HG03108 (cell line): ENCODE data around the gene ATP11A.

Source experiments
- ATAC-seq: cut with Tn5 transposase; IDR thresholded peaks from one replicate; pipeline ENCODE4 v1.9.1; 2021; ENCODE audit warnings: moderate library complexity; ENCODE audit not compliant: unreplicated experiment

ATP11A gene

DNA sequence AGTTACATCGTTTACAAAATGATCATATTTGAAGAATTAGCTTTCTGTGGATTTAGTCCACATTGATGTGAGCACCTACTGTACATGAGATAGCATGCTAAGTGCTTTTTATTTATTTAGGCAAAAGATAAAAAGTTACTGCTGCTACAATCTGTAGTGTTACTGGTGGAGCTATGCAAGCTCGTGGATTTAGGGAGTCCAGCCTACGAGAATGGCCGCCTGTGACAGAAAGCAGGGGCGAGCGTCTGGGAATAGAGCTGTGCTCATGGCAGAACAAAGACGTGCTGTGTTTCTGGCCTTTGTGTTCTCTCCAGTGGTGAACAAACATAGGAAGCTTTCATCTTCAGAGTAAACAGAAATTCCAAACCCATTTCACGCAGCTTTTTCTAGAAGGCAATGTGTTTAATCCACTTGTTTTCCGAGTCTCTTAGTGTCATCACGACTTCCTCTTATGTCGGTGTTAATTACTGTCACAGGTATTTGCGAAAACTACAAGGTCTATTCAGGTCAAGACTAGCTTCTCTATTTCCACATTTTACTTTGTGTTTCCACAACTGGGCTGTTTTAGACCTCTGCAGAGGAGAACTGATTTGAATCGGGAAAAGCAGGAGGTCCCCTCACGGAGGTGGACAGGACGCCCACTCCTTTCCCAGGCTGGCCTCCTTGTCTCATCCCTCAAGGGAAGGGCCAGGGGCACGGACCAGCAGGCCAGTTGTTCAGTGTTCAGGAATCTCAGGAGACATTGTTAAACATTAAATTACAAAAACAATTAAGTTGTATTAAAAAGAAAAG lies 67.3 kb downstream of the ATP11A start:
- no peak for ATAC-seq

DNA sequence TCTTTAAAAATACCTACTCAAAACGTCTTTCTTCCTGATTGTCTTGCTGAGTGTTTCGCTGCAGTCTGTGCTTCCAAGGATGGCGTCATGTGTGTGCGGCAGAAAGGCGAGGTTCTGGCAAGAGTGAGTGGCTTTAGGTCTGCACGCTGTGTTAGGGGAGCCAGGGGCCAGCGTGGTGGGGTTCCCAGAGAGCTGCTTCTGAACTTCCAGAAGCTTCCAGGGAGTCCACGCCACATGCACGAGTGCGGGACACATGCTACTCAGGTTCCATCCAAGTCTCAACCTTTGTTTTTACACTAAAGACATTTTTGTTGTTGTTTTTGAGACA lies 67.9 kb downstream of the ATP11A start:
- ATAC-seq: no peak

DNA sequence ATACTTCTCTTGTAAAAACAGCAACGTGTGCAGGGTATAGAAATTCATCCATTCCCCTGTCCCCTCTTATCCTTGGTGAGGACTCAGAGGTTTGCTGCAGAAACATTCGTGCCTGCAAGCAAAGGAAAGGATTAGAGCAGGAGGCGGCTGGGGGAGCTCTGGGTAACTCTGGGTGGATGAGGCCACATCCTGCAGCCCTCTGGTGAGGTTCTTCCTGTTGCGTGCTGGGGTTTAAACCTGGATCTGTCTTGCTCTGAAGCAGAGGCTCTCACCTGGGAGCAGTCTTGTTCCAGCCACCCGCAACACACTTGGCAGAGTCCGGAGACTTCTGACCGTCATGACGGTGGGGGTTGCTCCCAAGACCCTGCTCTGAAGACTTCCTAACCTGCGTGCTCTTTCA lies 69.2 kb downstream of the ATP11A start:
- no peak for ATAC-seq

DNA sequence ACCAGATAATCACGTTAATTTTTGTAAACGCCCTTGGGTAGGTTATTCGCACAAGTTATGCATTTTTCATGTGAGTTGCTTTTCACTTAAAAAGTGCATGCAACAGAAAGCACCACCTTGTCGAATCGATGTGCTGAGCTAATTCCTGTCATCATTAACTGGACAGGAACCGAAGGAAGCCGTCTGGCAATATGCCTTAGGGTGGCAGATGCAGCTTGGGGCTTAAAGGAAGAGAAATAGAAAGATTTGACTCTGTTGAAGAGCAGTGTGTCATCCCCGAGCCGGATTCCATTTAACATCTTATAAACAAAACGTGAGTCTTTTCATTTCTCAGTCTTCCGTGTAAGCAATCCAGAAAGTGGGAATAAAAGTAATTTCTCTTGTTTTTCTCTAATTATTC lies 70.0 kb downstream of the ATP11A start:
- no peak for ATAC-seq

DNA sequence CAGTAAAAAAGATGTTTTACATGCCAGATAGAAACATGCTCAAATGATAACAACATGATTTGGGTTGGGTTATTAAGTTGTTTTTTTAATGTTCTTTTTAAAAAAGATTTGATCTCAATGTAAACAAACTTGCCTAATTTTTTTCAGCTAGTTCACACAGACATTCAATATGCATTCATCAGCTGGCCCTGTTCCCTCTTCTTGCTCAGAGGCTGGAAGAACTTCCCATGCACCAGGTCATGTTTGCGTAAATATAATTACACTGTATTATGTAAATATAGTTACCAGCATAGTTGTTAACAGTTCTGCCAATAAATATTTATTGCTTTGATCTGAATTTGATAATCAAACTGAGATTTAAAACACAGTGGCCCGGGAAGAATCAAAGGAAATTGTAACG lies 70.6 kb downstream of the ATP11A start:
- no peak for ATAC-seq

DNA sequence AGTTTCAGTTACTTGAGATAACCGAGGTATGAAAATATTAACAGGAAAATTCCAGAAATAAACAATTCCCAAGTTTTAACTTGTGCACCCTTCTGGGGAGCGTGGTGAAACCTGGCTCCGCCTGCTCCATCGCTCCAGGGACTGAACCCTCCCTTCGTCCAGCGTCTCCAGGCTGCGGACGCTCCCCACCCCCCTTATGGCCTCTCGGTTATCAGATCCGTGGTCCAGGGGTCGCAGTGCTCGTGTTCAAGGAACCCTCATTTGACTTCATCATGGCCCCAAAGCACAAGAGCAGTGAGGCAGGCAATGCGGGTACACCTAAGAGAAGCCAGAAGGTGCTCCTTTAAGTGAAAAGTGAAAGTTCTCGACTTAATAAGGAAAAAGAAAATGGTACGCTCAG lies 71.1 kb downstream of the ATP11A start:
- ATAC-seq: no peak

DNA sequence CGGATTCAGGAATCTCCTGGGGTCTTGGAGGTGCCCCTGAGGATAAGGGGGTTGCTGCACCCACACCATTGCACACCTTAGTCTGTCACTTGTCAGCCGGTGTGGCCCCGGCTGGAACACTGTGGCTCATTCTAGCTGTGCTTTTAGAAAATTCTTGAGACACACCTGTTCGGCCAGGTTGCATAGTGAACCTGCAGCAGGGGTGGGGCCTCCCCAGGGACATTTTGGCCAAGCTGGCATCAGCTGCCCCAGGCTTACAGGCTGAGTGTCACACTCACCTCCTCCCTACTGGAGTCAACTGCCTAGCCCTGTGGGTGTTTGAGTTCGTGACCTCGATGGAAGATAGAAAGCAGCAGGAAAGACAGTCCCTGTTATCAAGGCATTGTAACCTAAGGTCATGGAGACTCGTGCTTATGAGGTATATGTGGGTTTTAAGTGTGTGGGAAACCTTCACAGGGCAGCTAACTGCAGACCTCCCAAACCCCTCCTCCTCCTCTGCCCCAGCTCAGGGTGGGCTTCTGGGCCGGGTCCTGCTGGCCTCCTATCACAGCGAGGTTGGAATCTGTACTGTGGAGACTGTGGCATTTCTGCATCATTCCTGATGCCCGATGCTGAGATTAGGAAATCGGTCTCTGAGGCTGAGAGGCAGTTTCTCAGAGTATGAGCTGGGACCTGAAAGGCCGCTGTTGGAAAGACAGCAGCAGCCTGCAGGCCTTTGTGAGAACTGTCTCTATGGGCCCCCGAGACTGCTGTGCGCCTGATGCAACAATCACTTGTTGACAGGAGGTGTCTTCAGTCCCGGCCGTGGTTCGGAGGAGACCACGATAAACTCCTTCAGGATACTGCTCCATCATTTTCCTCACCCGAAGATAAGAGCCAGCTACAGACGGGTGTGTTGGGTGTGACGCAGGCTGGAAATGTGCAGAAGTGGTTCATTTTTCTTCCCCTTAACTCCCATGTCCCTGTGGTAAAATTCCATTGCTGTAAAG lies 72.2 kb downstream of the ATP11A start:
- no peak for ATAC-seq

DNA sequence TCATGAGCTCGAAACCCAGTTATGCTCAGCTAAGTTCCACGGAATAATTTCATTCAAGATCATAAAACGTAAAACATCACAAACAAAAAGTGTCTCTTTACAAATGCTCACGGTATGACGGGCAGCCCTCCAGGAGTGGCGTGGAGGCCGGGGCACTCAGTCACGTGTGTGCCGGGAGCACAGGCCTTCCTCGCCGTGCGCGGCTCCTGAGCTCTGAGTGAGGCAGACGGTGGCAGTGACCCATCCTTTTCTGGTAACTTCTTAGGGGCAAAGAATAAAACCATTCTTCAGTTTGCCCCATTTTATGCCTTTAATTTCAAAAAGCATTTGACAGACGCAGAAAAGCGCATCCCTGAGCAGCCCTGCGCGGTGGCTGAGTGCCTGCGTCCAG lies 72.8 kb downstream of the ATP11A start:
- ATAC-seq: no peak

DNA sequence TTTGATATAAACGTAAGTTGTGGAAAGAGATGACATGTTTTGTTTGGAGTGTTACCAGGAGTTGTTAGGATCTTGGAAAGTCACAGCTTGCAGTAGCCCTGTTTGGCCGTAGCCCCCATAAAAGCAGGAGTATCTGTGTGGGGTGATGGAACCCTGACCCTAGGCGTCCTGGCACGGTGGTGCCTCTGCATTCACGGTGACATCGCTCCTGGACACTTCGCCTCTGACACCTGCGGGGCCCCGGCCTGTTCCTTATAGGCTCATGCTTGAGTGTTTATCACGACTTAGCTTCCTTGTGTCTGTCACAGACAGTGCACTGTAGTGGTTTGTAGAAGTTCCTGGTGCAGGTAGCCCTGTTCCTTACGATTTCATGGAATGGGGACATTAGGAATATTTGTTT lies 74.2 kb downstream of the ATP11A start:
- no peak for ATAC-seq

DNA sequence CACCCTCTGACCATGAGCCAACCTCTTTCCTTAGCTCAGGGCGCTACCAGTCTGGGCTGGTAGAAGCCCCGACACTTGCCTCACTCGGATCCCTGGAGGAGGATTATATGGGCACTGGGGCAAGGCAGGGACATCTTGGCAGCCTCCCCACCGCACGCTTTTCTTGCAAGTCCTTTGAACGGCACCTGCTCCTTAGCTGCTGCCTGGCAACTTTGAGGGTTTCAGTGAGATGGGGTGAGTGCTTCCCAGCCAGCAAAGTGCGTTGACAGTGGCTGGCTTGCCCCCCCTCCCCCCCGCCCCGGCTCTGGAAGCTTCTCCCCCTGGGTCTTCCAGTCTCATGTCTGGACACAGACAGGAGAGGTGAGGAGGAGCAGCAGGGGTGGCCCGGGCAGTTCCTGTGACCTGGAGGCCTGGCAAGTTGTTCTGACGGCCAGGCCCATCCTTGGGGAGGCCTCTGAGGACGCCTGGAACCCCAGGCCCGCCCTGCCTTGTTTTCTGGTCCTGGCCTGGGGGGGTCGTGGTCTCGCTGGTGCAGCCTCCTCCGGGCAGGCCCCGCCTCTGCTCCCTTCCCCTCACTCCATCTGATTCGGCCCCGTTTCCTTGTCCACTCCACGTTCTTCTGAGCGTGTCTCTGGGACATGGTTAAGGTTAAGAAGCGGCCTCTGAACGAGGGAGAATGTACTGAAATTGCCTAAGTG lies 75.2 kb downstream of the ATP11A start:
- no peak for ATAC-seq

DNA sequence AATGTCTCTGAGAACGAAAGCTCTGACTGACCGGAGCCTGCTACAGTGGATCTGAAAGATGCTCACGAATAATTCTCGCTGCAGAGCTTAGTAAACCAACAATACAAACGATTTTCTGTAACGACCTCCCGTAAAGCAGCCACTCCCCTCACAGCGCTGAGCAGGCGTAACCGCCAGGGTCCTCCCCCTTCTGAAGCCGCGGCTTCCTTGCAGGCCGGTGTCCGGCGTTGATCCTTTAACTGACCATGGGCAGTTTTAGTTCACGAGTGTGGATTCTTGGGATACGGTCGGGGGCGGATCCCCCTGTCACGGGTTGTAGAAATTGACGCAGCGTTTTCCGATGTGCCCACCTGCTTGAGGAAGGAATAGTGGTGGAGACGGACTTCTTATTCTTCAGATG lies 75.9 kb downstream of the ATP11A start:
- ATAC-seq: no peak

DNA sequence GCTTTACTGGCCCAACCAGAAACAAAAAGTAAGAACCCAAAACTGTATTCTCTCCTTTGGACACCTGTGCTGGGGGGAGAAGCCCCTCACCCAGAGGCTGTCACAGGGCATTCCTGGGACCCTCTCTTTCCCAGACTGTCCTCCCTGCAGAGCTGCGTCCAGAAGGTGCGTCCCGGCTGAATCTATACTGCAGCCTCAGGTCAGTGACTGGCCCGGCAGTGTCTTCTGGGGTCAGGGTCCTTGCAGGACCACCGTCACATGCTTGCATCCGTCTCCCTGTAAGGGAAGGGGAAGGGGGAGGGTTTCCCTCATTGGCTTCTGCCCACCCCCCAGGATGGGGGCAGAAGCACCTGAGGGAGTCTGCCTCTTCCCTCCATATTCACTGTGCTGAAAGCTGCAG lies 76.5 kb downstream of the ATP11A start:
- no peak for ATAC-seq

DNA sequence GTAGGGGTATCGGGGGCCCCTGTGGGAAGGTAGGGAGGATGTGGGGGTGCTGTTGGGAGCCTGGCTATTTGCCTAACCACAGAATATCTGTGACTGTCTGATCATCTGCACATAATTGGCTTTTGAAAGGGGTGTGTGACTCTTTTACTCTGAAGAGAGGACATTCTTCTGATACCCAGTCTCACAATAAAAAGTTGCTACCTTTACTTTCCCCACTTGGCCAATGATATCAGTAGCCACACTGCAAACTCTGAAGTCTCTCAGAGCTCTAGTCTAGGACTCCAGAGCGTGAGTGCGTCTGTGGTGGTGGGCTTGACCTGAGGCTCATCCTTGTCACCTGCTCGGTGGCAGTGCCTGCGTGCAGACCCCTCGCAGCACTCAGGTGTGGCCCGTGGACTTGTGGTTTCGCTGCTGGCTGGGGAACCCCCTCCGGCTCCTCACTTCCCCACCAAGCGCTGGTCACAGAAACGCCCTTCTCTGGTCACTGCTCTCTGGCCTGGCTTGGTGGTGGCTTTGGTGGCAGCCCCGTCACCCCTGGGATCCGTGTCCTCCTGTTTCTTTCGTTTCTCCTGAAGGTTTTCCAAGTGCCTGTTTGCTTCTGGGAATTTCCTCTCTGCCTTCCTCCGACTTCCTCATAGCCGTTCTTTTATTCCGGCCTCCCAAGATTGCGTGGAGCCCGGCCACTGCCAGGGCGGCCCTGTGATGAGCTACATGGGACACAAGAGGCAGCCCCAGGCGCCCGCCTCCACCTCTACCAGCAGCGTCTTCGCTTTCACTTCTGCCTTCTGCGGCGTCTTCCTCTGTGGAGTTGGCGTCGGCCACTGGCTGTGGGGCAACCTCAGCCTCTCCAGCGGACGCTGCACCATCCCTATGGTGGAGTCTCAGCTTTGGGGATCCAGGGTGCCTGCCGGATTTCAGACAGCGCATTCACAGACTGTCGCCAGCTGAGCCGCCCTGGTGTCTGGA lies 78.0 kb downstream of the ATP11A start:
- ATAC-seq: peak; percentile 70

DNA sequence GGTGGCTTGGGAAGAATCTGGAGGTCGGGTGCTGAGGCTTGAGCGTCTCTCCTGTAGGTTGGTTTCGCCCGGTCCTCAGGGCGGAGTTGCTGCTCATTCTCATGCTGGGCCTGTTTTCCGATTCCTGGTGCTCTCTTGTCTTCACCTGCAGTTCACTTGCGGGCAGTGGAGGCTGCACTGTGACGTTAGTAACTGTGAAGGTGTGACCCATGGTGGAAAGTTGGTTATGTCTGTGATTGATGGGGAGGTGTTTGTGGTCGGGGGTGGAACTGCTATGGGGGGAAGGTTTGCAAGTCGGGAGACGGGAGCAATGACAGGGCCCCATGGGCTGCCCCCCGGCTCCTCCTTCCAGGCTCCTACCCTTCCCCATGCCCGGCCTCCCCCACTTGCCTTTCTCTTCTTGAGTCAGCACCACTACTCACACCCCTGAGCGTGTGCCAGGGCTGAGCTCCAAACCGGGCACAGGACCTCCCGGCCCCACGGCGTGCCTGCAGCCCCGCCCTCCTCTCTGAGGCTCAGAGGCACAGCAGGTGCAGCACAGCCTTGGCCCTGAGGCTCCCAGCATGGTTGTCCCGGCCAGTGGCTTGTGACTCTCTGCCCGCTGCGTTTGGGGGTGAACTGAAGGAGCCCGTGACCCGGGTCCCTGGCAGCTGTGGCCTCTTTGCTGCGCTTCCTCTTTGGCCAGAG lies 79.1 kb downstream of the ATP11A start:
- ATAC-seq: no peak

DNA sequence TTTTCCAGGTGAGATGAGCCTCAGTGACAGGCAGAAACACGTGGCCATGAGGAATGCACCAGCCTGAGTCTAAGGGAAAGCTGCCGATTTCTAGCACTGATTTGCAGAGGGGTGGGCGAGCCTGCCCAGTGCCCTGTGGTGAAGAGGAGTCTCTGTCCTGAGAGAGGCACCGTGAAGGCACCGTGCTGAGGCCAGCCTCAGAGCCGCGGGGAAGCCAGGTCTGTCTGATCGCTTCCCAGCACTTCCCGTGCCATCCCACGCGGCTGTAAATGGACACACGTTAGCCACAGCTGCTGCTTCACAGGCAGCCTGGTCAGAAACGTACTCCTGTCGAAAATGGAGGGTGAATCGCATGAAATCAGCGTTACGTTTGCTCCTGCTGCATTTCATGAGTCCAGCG lies 79.8 kb downstream of the ATP11A start:
- ATAC-seq: no peak

DNA sequence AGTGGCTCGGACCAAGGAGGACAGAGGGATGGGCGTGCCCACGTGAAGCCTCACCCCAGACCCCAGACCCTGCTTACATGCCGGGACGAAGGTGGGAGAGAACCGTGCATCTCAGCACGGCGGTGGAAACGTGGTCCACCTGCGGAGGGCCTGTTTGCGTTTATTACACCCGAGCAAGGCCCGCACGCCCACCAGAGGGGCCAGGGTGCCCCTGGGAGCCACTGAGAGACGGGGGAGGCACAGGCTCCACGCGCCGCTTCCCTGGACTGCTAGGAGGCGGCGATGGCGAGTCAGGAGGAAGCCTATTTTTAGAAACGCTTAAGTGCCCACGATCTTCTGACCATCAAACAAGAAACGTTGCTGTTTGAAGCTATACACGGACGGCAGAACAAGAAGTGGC lies 80.7 kb downstream of the ATP11A start:
- no peak for ATAC-seq

DNA sequence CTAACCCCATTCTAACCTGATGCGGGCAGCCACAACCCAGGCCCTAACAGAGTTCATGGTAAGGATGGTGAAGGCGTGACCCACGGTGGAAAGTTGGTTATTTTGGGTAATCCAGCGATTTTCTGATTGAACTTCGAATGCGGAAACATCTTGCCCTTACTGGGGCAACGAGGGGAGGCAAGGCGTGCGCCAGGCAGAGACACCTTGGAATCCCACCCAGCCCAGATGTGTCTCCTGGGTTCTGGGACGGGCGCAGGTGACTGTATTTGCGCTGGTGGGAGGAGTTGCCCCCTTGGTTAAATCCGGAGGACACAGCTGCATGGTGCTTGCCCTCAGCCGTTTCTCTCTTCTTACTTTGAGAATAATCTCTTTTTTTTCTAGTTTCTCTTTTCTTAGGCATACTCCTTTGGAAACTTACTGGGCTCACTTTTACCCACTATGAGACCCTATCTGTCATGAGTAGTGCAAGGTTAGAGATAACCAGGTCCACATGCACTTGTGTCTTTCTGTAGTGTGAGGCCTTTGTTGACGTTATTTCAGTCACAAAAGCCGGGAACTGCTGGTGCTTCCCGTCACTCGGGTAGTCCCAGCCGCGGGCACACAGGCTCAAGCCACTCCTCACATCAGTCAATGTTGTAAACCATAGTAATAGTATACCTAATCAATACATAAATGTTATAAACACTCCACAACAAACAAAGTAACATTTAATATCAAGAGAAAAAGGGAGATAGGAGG lies 81.5 kb downstream of the ATP11A start:
- ATAC-seq: no peak

DNA sequence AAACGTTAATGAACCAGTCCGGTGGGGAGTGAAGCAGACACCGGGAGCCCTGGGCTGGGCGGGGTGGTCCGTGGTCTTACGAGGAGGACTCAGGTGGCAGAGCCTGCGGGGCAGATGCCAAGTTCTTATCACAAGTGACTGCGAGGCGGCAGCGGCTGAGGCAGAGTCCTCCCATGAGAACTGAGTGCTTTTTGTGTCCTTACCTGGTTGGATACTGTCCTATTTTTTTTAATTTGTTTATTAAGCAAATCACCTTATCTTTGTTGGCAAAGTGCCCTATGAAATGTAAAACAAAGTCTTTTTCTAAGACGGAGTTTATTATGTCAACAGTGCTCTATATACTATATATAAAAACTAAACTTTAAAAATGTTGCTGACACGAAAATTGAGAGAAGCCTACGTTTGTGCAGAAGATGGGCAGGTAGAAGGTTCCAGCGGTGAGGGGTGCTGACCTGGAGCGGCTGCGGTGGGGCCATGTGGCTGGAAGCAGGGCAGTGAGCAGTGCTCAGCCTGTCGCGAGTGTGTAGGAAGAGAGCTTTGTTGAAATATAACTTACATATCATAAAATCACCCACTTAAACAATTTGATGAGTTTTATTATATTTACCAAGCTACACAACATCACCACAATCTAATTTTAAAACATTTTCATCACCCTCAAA lies 82.2 kb downstream of the ATP11A start:
- ATAC-seq: no peak

DNA sequence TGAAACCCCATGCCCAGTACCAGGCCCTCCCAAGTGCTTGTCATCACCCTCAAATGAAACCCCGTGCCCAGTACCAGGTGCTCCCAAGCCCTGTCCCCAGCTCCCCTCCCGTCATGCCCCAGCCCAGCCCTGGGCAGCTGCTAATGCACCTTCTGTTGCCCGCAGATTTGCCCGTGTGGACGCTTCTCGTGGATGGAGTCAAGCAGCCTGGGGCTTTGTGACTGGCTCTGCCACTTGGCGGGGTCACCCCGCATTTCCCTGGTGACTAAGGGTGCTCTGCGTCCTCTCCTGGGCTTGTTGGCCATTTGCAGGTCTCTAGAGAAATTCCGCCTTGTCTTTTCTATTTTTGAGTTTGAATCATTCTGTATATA lies 82.7 kb downstream of the ATP11A start:
- ATAC-seq: no peak
